Breast epithelium (tissue), 3 donors: ENCODE results near the gene ZCCHC17.

ENCODE experiments used
- POLR2A ChIP-seq: fragments of 450-650 bp; IDR thresholded peaks from one replicate; pipeline ENCODE4 v1.6.1; 2016; ENCODE audit warnings: antibody characterized with exemption, mild to moderate bottlenecking, moderate library complexity
- POLR2AphosphoS5 ChIP-seq, 3 donors: sonication (generic); formaldehyde crosslinking; IDR thresholded peaks; one replicate each; pipeline ENCODE4 v1.6.1; 2017; ENCODE audit warnings: antibody characterized with exemption in 3 of 3
- TF ChIP-seq, protein P1 (sequence below), 3 donors: fragments of 450-650 bp; IDR thresholded peaks; one replicate each; pipeline ENCODE4 v1.5.1; 2016 to 2017; ENCODE audit warnings: antibody characterized with exemption in 3 of 3, mild to moderate bottlenecking in 3 of 3, moderate library complexity in 3 of 3

DNA sequence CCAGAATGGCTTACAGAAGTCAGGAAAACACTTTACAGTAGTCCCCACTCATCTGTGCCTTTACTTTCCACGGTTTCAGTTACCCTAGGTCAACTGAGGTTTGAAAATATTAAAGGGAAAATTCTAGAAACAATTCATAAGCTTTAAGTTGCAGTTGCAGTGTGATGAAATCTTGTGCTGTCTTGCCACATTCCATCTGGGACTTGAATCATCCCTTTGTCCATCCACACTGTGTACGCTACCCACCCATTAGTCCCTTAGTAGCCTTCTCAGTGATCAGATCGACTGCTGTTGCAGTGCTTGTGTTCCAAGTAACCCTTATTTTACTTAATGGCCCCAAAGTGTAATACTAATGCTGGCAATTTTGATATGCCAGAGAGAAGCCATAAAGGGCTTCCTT is 30.5 kb downstream of the ZCCHC17 start:
- TF ChIP-seq, protein P1, sequence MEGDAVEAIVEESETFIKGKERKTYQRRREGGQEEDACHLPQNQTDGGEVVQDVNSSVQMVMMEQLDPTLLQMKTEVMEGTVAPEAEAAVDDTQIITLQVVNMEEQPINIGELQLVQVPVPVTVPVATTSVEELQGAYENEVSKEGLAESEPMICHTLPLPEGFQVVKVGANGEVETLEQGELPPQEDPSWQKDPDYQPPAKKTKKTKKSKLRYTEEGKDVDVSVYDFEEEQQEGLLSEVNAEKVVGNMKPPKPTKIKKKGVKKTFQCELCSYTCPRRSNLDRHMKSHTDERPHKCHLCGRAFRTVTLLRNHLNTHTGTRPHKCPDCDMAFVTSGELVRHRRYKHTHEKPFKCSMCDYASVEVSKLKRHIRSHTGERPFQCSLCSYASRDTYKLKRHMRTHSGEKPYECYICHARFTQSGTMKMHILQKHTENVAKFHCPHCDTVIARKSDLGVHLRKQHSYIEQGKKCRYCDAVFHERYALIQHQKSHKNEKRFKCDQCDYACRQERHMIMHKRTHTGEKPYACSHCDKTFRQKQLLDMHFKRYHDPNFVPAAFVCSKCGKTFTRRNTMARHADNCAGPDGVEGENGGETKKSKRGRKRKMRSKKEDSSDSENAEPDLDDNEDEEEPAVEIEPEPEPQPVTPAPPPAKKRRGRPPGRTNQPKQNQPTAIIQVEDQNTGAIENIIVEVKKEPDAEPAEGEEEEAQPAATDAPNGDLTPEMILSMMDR (IDR thresholded peaks at IDR 0.05) = no peak
- TF ChIP-seq POLR2A (no peak), POLR2AphosphoS5 (IDR thresholded peaks at IDR 0.05) (no peak)
